Choroid plexus epithelial cell (primary cell): Measurements from ENCODE around the gene TBC1D9B.

ENCODE experiments used
- DNase-seq: peaks from one replicate; pipeline ENCODE4 v3.0.0-alpha.2; 2010; ENCODE audit warnings: low read depth
- H3K4me3 ChIP-seq: 2 replicates; pipeline ENCODE4 v1.5.1; 2011; ENCODE audit warnings: low read depth, mild to moderate bottlenecking, control low read depth, low read length, moderate library complexity
- TF ChIP-seq, protein P1 (sequence below): conservative IDR thresholded peaks from 2 replicates; pipeline ENCODE4 v1.5.1; 2011; ENCODE audit warnings: low read depth, mild to moderate bottlenecking, control low read depth, inconsistent platforms, low read length, moderate library complexity

Gene TBC1D9B

DNA sequence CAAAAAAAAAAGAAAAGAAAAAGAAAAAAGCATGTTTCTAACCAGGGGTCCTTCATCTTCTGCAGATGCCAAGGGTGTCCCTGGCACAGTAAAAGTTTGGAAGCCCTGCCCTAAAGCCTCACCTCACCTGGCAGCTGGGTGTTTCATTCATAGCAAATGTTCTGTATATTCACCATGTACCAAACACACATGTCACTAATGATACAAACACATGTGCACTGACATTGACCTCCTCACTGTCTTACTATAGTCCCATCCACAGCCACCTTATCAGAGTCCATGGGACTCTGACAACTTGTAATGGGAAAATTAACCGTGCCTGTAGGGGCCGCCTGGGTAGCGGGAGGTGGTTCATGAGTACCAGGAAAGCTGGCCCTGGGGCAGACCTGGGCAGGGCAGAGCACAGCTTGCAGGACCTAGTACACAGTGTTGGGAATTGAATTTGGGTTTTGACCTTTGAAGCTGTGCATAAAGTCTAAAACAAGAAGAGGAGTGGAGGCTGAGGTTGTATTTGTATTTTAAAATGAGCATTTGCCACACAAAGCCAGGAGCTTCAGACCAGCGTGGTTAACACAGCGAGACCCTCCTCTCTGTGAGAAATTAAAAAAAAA lies 94.6 kb downstream of the TBC1D9B start:
- TF ChIP-seq, protein P1, sequence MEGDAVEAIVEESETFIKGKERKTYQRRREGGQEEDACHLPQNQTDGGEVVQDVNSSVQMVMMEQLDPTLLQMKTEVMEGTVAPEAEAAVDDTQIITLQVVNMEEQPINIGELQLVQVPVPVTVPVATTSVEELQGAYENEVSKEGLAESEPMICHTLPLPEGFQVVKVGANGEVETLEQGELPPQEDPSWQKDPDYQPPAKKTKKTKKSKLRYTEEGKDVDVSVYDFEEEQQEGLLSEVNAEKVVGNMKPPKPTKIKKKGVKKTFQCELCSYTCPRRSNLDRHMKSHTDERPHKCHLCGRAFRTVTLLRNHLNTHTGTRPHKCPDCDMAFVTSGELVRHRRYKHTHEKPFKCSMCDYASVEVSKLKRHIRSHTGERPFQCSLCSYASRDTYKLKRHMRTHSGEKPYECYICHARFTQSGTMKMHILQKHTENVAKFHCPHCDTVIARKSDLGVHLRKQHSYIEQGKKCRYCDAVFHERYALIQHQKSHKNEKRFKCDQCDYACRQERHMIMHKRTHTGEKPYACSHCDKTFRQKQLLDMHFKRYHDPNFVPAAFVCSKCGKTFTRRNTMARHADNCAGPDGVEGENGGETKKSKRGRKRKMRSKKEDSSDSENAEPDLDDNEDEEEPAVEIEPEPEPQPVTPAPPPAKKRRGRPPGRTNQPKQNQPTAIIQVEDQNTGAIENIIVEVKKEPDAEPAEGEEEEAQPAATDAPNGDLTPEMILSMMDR: no peak
- DNase-seq: no peak
- H3K4me3 ChIP-seq: no peak overlapping the region

DNA sequence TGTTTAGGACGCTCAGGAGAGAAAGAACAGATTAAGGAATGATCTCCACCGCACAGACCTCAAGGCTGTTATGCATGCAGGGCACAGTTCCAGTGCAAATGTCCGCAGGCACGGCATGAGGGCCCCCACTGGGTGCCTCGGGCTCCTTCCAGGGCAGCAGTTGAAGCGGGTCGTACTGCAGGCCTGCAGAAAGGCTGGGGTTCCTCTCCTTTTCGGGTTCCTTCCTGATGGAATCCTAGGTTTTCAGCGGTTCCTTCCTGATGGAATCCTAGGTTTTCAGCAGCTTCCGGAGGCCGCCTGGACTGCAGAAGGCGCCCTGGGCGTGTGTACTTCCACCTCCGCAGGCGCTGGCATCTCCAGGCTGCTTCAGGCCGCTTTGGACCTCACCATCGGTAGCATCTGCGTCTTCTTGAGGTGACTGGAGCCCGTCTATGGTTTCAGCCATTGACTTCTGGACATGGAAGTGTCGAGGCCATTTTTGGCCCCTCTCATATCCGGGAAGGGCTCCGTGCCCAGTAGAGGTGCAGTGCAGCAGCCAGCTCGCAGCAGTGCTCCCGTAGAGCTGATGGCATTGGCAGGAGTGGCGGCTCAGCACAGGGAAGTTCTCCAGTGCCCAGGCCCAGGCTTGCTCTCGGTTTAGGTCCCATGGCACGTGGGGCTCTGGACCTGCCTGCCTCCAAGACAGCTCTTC lies 95.4 kb downstream of the TBC1D9B start:
- TF ChIP-seq, protein P1: no peak
- DNase-seq: no peak
- H3K4me3 ChIP-seq: no peak overlapping the region
